Lower leg skin (tissue), 3 donors: Measurements from ENCODE around the gene ARMC2.

Experiments used
- POLR2A ChIP-seq, 2 donors: fragments of 450-650 bp; IDR thresholded peaks; one replicate each; pipeline ENCODE4 v1.6.1; 2016 to 2017; ENCODE audit warnings: antibody characterized with exemption in 2 of 2, mild to moderate bottlenecking in 1 of 2, moderate library complexity in 1 of 2
- TF ChIP-seq, protein P1 (sequence below), 3 donors: fragments of 450-650 bp; IDR thresholded peaks; one replicate each; pipeline ENCODE4 v1.5.1; 2016; ENCODE audit warnings: antibody characterized with exemption in 3 of 3, mild to moderate bottlenecking in 3 of 3, moderate library complexity in 2 of 3

GRCh38 chr6:108874470-108875160, 26.4 kb downstream of the ARMC2 start:
- TF ChIP-seq, protein P1, sequence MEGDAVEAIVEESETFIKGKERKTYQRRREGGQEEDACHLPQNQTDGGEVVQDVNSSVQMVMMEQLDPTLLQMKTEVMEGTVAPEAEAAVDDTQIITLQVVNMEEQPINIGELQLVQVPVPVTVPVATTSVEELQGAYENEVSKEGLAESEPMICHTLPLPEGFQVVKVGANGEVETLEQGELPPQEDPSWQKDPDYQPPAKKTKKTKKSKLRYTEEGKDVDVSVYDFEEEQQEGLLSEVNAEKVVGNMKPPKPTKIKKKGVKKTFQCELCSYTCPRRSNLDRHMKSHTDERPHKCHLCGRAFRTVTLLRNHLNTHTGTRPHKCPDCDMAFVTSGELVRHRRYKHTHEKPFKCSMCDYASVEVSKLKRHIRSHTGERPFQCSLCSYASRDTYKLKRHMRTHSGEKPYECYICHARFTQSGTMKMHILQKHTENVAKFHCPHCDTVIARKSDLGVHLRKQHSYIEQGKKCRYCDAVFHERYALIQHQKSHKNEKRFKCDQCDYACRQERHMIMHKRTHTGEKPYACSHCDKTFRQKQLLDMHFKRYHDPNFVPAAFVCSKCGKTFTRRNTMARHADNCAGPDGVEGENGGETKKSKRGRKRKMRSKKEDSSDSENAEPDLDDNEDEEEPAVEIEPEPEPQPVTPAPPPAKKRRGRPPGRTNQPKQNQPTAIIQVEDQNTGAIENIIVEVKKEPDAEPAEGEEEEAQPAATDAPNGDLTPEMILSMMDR (IDR thresholded peaks at IDR 0.05), result no peak
- TF ChIP-seq POLR2A (IDR thresholded peaks at IDR 0.05), result no peak
